ENCODE measurements around the gene SERPINA10. TPM values are rescaled to one million over a fixed set of nuclear protein-coding genes. Genes with fewer than 3 reads are reported as not detected.

Gene SERPINA10
- total and polyA plus RNA-seq, 5 experiments from 2014 or later, result not detected

DNA sequence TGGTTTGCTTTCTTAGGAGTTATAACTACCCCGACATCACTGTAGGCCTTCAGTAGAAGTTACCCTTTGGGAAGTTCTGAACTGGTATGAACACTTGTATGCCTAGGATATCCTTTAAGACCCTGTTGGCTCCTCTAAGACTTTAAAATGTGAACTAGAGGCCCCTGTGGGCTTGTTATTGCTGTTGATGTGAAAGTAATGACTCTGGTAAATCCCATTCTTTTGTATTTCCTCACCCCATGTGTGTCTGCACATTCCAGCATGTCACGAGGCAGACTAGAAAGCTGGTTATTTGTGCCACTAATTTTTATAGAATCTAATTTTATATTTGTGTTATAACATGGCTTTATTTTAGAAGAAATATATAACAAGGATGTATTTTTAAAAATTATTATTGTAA lies 48.9 kb downstream of the SERPINA10 start:
- Mint-ChIP-seq H3K4me3 (no peak overlapping the region), H3K4me1 (no peaks in the 10 kb centered on the region), H3K9me3 (no peaks in the 10 kb centered on the region), H3K27ac (no peak overlapping the region), H3K36me3 (peaks cover 0 to 5% (median 3%) of the 10 kb centered on the region in 3 donors), H3K27me3 (peaks cover 3 to 20% (median 9%) of the 10 kb centered on the region in 5 donors)
- no peak for ATAC-seq
- no peak for DNase-seq
- POLR2A ChIA-PET, result no interaction called here

DNA sequence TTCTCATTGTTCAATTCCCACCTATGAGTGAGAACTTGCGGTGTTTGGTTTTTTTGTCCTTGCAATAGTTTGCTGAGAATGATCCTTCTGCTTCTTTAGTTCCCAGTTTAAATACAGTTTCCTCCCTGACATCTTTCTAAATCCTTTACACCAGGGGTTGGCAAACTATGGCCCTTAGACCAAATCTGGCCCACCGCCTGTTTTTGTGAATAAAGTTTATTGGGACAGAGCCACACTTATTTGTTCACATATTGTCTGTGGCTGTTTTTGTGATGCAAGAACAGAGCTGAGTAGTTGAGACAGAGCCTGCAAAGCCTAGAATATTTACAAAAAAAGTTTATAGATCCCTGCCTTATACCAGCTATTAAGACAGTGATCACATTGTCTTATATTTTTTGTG lies 53.7 kb downstream of the SERPINA10 start:
- no peak overlapping the region for H3K4me3 Mint-ChIP-seq
- POLR2A ChIA-PET, result no interaction called here

DNA sequence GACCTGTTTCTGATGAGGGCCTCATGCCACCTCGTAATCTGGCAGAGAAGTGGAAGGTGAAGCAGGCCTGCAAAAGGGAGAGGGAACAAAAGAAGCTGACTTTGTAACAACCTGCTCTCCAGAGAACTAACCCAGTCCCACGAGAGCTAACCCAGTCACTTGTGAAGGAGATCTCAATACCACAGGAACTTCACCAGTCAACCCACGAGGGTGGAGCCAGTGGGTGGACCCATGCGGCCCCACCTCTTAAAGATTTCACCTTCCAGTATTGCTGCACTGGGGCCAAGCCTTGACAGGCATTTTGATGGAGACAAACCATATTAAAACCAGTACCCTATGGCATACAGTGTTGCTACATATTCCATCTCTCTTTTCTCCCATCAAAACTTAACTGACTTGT lies 55.1 kb downstream of the SERPINA10 start:
- ATAC-seq (no peak), DNase-seq (no peak)
- no peaks in the 10 kb centered on the region for H3K36me3 Mint-ChIP-seq
- POLR2A ChIA-PET, result no interaction called here
- no peak overlapping the region for H3K4me3 Mint-ChIP-seq
- no peaks in the 10 kb centered on the region for H3K4me1 Mint-ChIP-seq
- H3K9me3 Mint-ChIP-seq, result no peaks in the 10 kb centered on the region
- H3K27me3 Mint-ChIP-seq, result peaks cover 0 to 6% (median 2%) of the 10 kb centered on the region in 5 donors
- H3K27ac Mint-ChIP-seq, result no peak overlapping the region

More for the DNA sequence above, 53.7 kb downstream of the SERPINA10 start:
- ATAC-seq (no peak), DNase-seq (no peak)
- peaks cover 0 to 9% (median 3%) of the 10 kb centered on the region in 5 donors for H3K27me3 Mint-ChIP-seq
- peak overlapping the region in 1 of 10 donors; percentile 85 for H3K27ac Mint-ChIP-seq
- H3K36me3 Mint-ChIP-seq, result no peaks in the 10 kb centered on the region
- no peaks in the 10 kb centered on the region for H3K9me3 Mint-ChIP-seq
- H3K4me1 Mint-ChIP-seq, result no peaks in the 10 kb centered on the region

DNA sequence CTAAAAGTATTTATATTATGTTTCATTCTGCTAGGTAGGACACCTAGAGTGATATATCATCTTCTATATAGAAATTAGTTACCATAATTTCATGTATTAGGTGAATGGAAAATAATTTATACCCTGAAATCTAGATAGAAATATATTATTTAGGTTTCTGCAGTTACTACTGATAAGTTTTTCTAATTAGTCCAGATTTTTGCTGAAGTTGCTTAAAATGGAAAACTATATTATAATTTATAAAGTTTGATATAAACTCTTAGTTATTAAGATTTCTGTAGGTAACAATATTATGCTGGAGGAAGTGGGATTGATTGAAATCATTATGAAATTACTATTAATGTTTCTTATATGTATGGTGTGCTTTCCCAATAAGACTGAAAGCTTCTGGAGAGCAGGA lies 56.0 kb downstream of the SERPINA10 start:
- Mint-ChIP-seq H3K36me3 (no peaks in the 10 kb centered on the region), H3K9me3 (no peaks in the 10 kb centered on the region), H3K4me3 (no peak overlapping the region), H3K27me3 (peaks cover 0 to 3% (median 3%) of the 10 kb centered on the region in 5 donors), H3K4me1 (no peaks in the 10 kb centered on the region), H3K27ac (no peak overlapping the region)
- no peak for ATAC-seq
- no peak for DNase-seq
- POLR2A ChIA-PET, result no interaction called here

Other genes starting within 250 kb of the SERPINA10 start
- gene DDX24, start 212.1 kb downstream of the SERPINA10 start, total RNA-seq, result 100 to 1,000 TPM; 315 to 319 TPM
- gene DDX24, start 212.1 kb downstream of the SERPINA10 start, polyA plus RNA-seq, result 100 to 1,000 TPM; 185 to 274 (median 244) TPM
- 1 to 10 TPM; 6.9 to 8.4 TPM for gene IFI27L1, start 212.0 kb downstream of the SERPINA10 start, total RNA-seq
- 1 to 10 TPM; 4.3 to 7.9 (median 6.6) TPM for gene IFI27L1, start 212.0 kb downstream of the SERPINA10 start, polyA plus RNA-seq
- gene IFI27, start 182.5 kb downstream of the SERPINA10 start, total RNA-seq, result 1 to 10 TPM in 1 of 2 experiments, not detected in 1; 1.8 TPM
- gene IFI27, start 182.5 kb downstream of the SERPINA10 start, polyA plus RNA-seq, result not detected
- gene IFI27L2, start 163.7 kb downstream of the SERPINA10 start, total RNA-seq, result 10 to 100 TPM; 27.5 to 29.5 TPM
- gene IFI27L2, start 163.7 kb downstream of the SERPINA10 start, polyA plus RNA-seq, result 10 to 100 TPM; 59.3 to 86.5 (median 64.2) TPM
- 1 to 10 TPM in 1 of 2 experiments, under 1 TPM in 1; 0.52 to 1.5 TPM for gene PPP4R4, start 118.9 kb downstream of the SERPINA10 start, total RNA-seq
- under 1 TPM in 2 of 3 donors, not detected in 1; 0.07 to 0.16 TPM for gene PPP4R4, start 118.9 kb downstream of the SERPINA10 start, polyA plus RNA-seq
- gene SERPINA6, start 30.1 kb upstream of the SERPINA10 start, total RNA-seq, result not detected
- gene SERPINA6, start 30.1 kb upstream of the SERPINA10 start, polyA plus RNA-seq, result not detected
- gene SERPINA2, start 73.4 kb upstream of the SERPINA10 start, total RNA-seq, result not detected
- gene SERPINA2, start 73.4 kb upstream of the SERPINA10 start, polyA plus RNA-seq, result not detected
- not detected for gene SERPINA1, start 95.3 kb upstream of the SERPINA10 start, total RNA-seq
- gene SERPINA1, start 95.3 kb upstream of the SERPINA10 start, polyA plus RNA-seq, result 1 to 10 TPM in 1 of 3 donors, under 1 TPM in 1, not detected in 1; 0.64 to 1.6 TPM
- gene SERPINA11, start 159.5 kb upstream of the SERPINA10 start, total RNA-seq, result not detected
- not detected for gene SERPINA11, start 159.5 kb upstream of the SERPINA10 start, polyA plus RNA-seq
- not detected for gene SERPINA9, start 182.9 kb upstream of the SERPINA10 start, total RNA-seq
- gene SERPINA9, start 182.9 kb upstream of the SERPINA10 start, polyA plus RNA-seq, result not detected
- not detected for gene SERPINA12, start 216.2 kb upstream of the SERPINA10 start, total RNA-seq
- gene SERPINA12, start 216.2 kb upstream of the SERPINA10 start, polyA plus RNA-seq, result not detected

Measured in naive thymus-derived CD8-positive, alpha-beta T cell (primary cell).